ENCODE results near the gene TMEM115.

DNA sequence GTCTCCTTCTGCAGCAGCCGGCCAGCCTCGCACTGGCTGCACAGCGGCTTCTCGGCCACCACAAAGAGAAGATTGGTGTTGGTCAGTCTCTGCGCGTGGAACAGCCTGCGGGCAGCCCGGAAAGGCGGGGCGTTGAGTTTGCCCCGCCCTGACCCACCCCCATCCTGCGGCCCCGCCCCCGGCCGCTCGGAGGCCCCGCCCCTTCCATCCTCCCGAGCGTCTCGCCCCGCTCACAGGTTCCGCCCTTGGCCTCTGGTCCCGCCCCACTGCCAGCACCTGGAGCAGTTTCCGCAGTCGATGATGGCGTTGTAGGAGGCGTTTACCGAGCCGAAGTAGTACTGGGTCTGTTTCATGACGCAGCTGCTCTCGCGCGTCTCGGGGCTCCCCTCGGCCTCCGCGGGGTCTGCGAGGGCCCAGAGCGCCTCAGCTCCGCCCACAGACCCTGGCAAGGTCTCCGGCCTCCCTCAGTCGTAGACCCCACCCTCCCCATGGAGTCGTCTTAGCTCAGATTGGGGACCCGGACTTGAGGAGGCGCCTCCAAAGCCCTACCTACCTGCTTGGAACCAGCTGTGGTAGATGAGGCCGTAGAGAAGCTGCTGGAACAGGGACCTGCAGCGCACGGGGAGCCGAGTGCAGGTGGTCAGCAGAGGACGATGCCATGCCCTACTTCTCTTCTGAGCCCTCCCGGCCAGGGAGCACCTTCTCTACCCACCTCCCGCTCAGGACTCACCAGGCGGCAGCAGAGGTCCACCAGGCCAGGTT is 5.9 kb upstream of the TMEM115 start:
- TF ChIP-seq, protein P1, sequence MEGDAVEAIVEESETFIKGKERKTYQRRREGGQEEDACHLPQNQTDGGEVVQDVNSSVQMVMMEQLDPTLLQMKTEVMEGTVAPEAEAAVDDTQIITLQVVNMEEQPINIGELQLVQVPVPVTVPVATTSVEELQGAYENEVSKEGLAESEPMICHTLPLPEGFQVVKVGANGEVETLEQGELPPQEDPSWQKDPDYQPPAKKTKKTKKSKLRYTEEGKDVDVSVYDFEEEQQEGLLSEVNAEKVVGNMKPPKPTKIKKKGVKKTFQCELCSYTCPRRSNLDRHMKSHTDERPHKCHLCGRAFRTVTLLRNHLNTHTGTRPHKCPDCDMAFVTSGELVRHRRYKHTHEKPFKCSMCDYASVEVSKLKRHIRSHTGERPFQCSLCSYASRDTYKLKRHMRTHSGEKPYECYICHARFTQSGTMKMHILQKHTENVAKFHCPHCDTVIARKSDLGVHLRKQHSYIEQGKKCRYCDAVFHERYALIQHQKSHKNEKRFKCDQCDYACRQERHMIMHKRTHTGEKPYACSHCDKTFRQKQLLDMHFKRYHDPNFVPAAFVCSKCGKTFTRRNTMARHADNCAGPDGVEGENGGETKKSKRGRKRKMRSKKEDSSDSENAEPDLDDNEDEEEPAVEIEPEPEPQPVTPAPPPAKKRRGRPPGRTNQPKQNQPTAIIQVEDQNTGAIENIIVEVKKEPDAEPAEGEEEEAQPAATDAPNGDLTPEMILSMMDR (IDR thresholded peaks at IDR 0.05): no peak
- TF ChIP-seq POLR2A (IDR thresholded peaks at IDR 0.05): peak in 1 of 2 donors; percentile 27
- TF ChIP-seq EP300 (IDR thresholded peaks at IDR 0.05): peak in 1 of 2 donors; percentile 39

Data from tibial nerve (tissue), 4 donors.